GM23338 (cell line): Measurements from ENCODE around the gene PPM1L. TPM values are rescaled to one million over a fixed set of nuclear protein-coding genes. Genes with fewer than 3 reads are reported as not detected.

ENCODE experiments used
- ATAC-seq: fragments of 200-7000 bp; cut with Tn5 transposase; 3 replicates; pipeline ENCODE4 v1.9.1; 2020
- DNase-seq: peaks from one replicate; pipeline ENCODE4 v3.0.0-alpha.2; 2015; ENCODE audit warnings: low spot score
- H2AFZ ChIP-seq: fragments of 200-600 bp; sonication (generic); 2 replicates; pipeline ENCODE4 v1.8.0; 2016; ENCODE audit warnings: antibody characterized with exemption, mild to moderate bottlenecking, moderate library complexity
- H3F3A ChIP-seq: fragments of 200-600 bp; sonication (generic); replicated peaks from 2 replicates; pipeline ENCODE4 v1.8.0; 2017; ENCODE audit warnings: antibody characterized with exemption, mixed run types, low read depth
- H3K27ac ChIP-seq: fragments of 200-600 bp; sonication (generic); 2 replicates; pipeline ENCODE4 v1.6.1; 2016; ENCODE audit warnings: low read depth
- H3K27me3 ChIP-seq: fragments of 200-600 bp; sonication (generic); 2 replicates; pipeline ENCODE4 v1.8.0; 2016; ENCODE audit warnings: mild to moderate bottlenecking, mixed run types, moderate library complexity; ENCODE audit not compliant: insufficient read depth
- H3K36me3 ChIP-seq: fragments of 200-600 bp; sonication (generic); 2 replicates; pipeline ENCODE4 v1.8.0; 2016; ENCODE audit warnings: mild to moderate bottlenecking; ENCODE audit not compliant: insufficient read depth
- H3K4me1 ChIP-seq: fragments of 200-600 bp; sonication (generic); 2 replicates; pipeline ENCODE4 v1.8.0; 2016; ENCODE audit warnings: mild to moderate bottlenecking, moderate library complexity; ENCODE audit not compliant: insufficient read depth
- H3K4me2 ChIP-seq: fragments of 200-600 bp; sonication (generic); 2 replicates; pipeline ENCODE4 v1.7.1; 2017; ENCODE audit warnings: mixed run types
- H3K4me3 ChIP-seq: fragments of 200-600 bp; sonication (generic); 2 replicates; pipeline ENCODE4 v1.6.1; 2016; ENCODE audit warnings: mixed run types
- H3K79me2 ChIP-seq: fragments of 200-600 bp; sonication (generic); replicated peaks from 2 replicates; pipeline ENCODE4 v1.8.0; 2017; ENCODE audit warnings: mild to moderate bottlenecking; ENCODE audit not compliant: insufficient read depth
- H3K9me2 ChIP-seq: fragments of 200-600 bp; sonication (generic); 2 replicates; pipeline ENCODE4 v1.8.0; 2017; ENCODE audit not compliant: insufficient read depth
- H4K20me1 ChIP-seq: fragments of 200-600 bp; sonication (generic); replicated peaks from 2 replicates; pipeline ENCODE4 v1.8.0; 2017; ENCODE audit warnings: mild to moderate bottlenecking; ENCODE audit not compliant: insufficient read depth
- H3K27ac Mint-ChIP-seq: 2 replicates; pipeline ENCODE4 v1.8.0; 2020; ENCODE audit warnings: inconsistent platforms, mild to moderate bottlenecking, moderate library complexity, mixed read lengths
- H3K27me3 Mint-ChIP-seq: 3 replicates; pipeline ENCODE4 v1.8.0; 2022; ENCODE audit warnings: low read depth, mild to moderate bottlenecking, moderate library complexity, mixed read lengths, inconsistent platforms; ENCODE audit not compliant: insufficient read depth, poor library complexity
- H3K36me3 Mint-ChIP-seq: 3 replicates; pipeline ENCODE4 v1.8.0; 2021; ENCODE audit warnings: low read depth, mild to moderate bottlenecking, inconsistent platforms, moderate library complexity, mixed read lengths
- H3K4me1 Mint-ChIP-seq: 3 replicates; pipeline ENCODE4 v1.8.0; 2020; ENCODE audit warnings: mild to moderate bottlenecking, inconsistent platforms, mixed read lengths
- H3K4me3 Mint-ChIP-seq: 3 replicates; pipeline ENCODE4 v1.8.0; 2021; ENCODE audit warnings: moderate library complexity, mild to moderate bottlenecking, inconsistent platforms, mixed read lengths
- H3K9me3 Mint-ChIP-seq: 3 replicates; pipeline ENCODE4 v1.8.0; 2020; ENCODE audit warnings: moderate library complexity, mild to moderate bottlenecking, inconsistent platforms, mixed read lengths
- EZH2 ChIP-seq: fragments of 200-600 bp; sonication (generic); IDR thresholded peaks from one replicate; pipeline ENCODE4 v1.8.0; 2017; ENCODE audit warnings: antibody characterized with exemption, mild to moderate bottlenecking, low read depth; ENCODE audit not compliant: unreplicated experiment
- JUNB ChIP-seq: IDR thresholded peaks from one replicate; pipeline ENCODE4 v1.6.1; 2016; ENCODE audit warnings: antibody characterized with exemption; ENCODE audit not compliant: unreplicated experiment
- polyA plus RNA-seq: library from polyadenylated mRNA; unstranded; fragments of >200 nt; fragmentation: Nextera tagmentation; extraction: Ambion mirVana; gene quantifications from 2 replicates; pipeline ENCODE4 v1.2.1, GENCODE V29; 2016
- total RNA-seq: library from RNA; depleted of rRNA; stranded (reverse); fragments of >200 nt; shearing (Covaris generic); gene quantifications from 2 replicates; pipeline ENCODE4 v1.2.3, GENCODE V29; 2014
- TF ChIP-seq, protein P1 (sequence below): fragments of 250-450 bp; sonication (Bioruptor Pico); IDR thresholded peaks from 2 replicates; pipeline ENCODE4 v1.5.0; 2020; ENCODE audit warnings: mild to moderate bottlenecking, moderate library complexity

PPM1L gene
- total and polyA plus RNA-seq, 2 experiments from 2014 or later, result 3.9 to 26.4 TPM

DNA sequence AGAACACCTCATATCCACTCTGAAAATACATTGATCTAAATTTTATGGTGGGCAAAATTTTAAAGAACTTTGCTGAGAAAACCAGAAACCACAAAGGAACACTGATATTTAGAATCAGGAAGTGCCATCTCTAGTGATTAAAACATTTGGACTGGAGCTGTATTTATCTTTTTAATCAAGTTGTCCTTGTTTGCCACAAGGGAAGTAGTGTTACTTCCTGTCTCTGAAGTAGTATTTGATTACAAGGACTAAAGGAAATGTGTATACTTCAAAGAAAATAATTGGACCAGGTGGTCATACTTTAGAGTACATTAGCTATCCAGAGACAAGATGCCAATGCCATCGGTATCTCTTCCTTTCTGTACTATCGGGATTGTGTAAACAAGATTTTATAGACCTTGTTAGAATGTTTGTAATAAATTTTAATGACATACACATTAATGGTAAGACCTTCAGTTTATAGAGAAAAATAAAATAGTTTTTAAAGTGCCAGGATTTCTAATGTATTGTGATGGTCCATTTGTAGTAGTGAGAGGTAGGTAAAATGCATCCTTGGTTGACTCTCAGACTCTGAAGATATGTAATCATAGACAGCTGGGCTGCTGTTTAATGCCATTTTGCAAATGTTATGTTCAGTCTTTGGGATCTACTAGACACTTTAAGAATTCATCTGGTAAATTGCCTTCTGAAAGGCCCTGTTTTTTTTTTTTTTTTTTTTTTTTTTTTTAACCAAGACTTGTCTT is 217.2 kb downstream of the PPM1L start:
- no peak overlapping the region for H3K4me3 Mint-ChIP-seq

More for the DNA sequence above, 217.2 kb downstream of the PPM1L start:
- no peaks in the 10 kb centered on the region for H3K9me2 ChIP-seq
- H3K36me3 Mint-ChIP-seq, result 0 out of 3 replicates have a peak, but pooled peaks cover 7% of the 10 kb centered on the region
- H3F3A ChIP-seq, result no peaks in the 10 kb centered on the region
- no peaks in the 10 kb centered on the region for H3K36me3 ChIP-seq
- H3K4me3 ChIP-seq, result no peak overlapping the region
- H2AFZ ChIP-seq, result no peak overlapping the region
- DNase-seq (no peak), ATAC-seq (no peak)
- H3K27ac Mint-ChIP-seq, result no peak overlapping the region
- TF ChIP-seq JUNB (no peak), EZH2 (no peak)
- TF ChIP-seq, protein P1, sequence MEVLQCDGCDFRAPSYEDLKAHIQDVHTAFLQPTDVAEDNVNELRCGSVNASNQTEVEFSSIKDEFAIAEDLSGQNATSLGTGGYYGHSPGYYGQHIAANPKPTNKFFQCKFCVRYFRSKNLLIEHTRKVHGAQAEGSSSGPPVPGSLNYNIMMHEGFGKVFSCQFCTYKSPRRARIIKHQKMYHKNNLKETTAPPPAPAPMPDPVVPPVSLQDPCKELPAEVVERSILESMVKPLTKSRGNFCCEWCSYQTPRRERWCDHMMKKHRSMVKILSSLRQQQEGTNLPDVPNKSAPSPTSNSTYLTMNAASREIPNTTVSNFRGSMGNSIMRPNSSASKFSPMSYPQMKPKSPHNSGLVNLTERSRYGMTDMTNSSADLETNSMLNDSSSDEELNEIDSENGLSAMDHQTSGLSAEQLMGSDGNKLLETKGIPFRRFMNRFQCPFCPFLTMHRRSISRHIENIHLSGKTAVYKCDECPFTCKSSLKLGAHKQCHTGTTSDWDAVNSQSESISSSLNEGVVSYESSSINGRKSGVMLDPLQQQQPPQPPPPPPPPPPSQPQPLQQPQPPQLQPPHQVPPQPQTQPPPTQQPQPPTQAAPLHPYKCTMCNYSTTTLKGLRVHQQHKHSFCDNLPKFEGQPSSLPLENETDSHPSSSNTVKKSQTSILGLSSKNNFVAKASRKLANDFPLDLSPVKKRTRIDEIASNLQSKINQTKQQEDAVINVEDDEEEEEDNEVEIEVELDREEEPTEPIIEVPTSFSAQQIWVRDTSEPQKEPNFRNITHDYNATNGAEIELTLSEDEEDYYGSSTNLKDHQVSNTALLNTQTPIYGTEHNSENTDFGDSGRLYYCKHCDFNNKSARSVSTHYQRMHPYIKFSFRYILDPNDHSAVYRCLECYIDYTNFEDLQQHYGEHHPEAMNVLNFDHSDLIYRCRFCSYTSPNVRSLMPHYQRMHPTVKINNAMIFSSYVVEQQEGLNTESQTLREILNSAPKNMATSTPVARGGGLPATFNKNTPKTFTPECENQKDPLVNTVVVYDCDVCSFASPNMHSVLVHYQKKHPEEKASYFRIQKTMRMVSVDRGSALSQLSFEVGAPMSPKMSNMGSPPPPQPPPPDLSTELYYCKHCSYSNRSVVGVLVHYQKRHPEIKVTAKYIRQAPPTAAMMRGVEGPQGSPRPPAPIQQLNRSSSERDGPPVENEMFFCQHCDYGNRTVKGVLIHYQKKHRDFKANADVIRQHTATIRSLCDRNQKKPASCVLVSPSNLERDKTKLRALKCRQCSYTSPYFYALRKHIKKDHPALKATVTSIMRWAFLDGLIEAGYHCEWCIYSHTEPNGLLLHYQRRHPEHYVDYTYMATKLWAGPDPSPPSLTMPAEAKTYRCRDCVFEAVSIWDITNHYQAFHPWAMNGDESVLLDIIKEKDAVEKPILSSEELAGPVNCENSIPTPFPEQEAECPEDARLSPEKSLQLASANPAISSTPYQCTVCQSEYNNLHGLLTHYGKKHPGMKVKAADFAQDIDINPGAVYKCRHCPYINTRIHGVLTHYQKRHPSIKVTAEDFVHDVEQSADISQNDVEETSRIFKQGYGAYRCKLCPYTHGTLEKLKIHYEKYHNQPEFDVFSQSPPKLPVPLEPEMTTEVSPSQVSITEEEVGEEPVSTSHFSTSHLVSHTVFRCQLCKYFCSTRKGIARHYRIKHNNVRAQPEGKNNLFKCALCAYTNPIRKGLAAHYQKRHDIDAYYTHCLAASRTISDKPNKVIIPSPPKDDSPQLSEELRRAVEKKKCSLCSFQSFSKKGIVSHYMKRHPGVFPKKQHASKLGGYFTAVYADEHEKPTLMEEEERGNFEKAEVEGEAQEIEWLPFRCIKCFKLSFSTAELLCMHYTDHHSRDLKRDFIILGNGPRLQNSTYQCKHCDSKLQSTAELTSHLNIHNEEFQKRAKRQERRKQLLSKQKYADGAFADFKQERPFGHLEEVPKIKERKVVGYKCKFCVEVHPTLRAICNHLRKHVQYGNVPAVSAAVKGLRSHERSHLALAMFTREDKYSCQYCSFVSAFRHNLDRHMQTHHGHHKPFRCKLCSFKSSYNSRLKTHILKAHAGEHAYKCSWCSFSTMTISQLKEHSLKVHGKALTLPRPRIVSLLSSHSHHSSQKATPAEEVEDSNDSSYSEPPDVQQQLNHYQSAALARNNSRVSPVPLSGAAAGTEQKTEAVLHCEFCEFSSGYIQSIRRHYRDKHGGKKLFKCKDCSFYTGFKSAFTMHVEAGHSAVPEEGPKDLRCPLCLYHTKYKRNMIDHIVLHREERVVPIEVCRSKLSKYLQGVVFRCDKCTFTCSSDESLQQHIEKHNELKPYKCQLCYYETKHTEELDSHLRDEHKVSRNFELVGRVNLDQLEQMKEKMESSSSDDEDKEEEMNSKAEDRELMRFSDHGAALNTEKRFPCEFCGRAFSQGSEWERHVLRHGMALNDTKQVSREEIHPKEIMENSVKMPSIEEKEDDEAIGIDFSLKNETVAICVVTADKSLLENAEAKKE (CRISPR knock-in tag), result no peak
- no peak overlapping the region for H3K27ac ChIP-seq
- peaks cover 15% of the 10 kb centered on the region for H3K4me1 ChIP-seq
- H3K27me3 Mint-ChIP-seq, result no peaks in the 10 kb centered on the region
- no peaks in the 10 kb centered on the region for H3K9me3 Mint-ChIP-seq
- peaks cover 13% of the 10 kb centered on the region for H3K4me1 Mint-ChIP-seq
- no peaks in the 10 kb centered on the region for H4K20me1 ChIP-seq
- H3K4me2 ChIP-seq, result no peak overlapping the region
- H3K27me3 ChIP-seq, result no peaks in the 10 kb centered on the region
- H3K79me2 ChIP-seq, result no peaks in the 10 kb centered on the region
